Fibroblast of lung (primary cell): ENCODE measurements around the gene B3GNT2.

Experiments used
- CTCF ChIP-seq, 2 donors: IDR thresholded peaks in 1 of 2; conservative IDR thresholded peaks in 1 of 2; 1 replicate in 1 of 2; 2 replicates in 1 of 2; pipeline ENCODE4 v1.5.1; 2011 to 2012; ENCODE audit warnings: low read length in 2 of 2, control low read depth in 1 of 2, inconsistent platforms in 1 of 2, low read depth in 1 of 2, mild to moderate bottlenecking in 1 of 2
- EZH2 ChIP-seq: IDR thresholded peaks from 2 replicates; pipeline ENCODE4 v1.5.1; 2012; ENCODE audit warnings: low read length, control low read depth, mild to moderate bottlenecking; ENCODE audit errors: missing control alignments

- TF ChIP-seq CTCF (conservative IDR thresholded peaks at IDR 0.05 in 1 of 2, IDR thresholded peaks at IDR 0.05 in 1 of 2; ENCODE audit: low read depth in 1 of 2, low read length in 2 of 2) (no peak), EZH2 (no peak)
Observed at GRCh38 chr2:62209427-62209991, 13.6 kb downstream of the B3GNT2 start.
